Measurements from ENCODE around the gene UMAD1.

GRCh38 chr7:7816816-7817536 is 176.4 kb downstream of the UMAD1 start:
- TF ChIP-seq CTCF (conservative IDR thresholded peaks at IDR 0.05; ENCODE audit: low read length) (no peak), EZH2phosphoT487 (IDR thresholded peaks at IDR 0.05; ENCODE audit: borderline replicate concordance) (no peak)
